Mesendoderm (in vitro differentiated cells): ENCODE data around the gene APOE.
"Not testable (repeated sequence)": the region's sequence is repeated elsewhere in the genome, so short reads cannot be mapped to it uniquely, and the experiment has no call there.

ENCODE experiments used
- DNase-seq: peaks from one replicate; pipeline ENCODE4 v3.0.0; 2013
- H2AK5ac ChIP-seq: 2 replicates; pipeline ENCODE4 v1.6.1; 2013; ENCODE audit warnings: low read length, inconsistent platforms
- H2BK120ac ChIP-seq: 2 replicates; pipeline ENCODE4 v1.6.1; 2013; ENCODE audit warnings: low read depth, mild to moderate bottlenecking, low read length, moderate library complexity, mixed read lengths
- H2BK15ac ChIP-seq: replicated peaks from 2 replicates; pipeline ENCODE4 v1.6.1; 2013; ENCODE audit warnings: low read depth, mild to moderate bottlenecking, moderate library complexity
- H2BK5ac ChIP-seq: 2 replicates; pipeline ENCODE4 v1.6.1; 2013; ENCODE audit warnings: low read length, inconsistent platforms
- H3K18ac ChIP-seq: 2 replicates; pipeline ENCODE4 v1.6.1; 2013; ENCODE audit warnings: mild to moderate bottlenecking, low read length, mixed read lengths
- H3K23ac ChIP-seq: one replicate; pipeline ENCODE4 v1.6.1; 2013; ENCODE audit warnings: low read length
- H3K27ac ChIP-seq: 2 replicates; pipeline ENCODE4 v1.5.1; 2013; ENCODE audit warnings: low read depth, mild to moderate bottlenecking, inconsistent platforms, low read length, moderate library complexity
- H3K27me3 ChIP-seq: 2 replicates; pipeline ENCODE4 v1.6.1; 2013; ENCODE audit warnings: low read length, control low read depth, mild to moderate bottlenecking, inconsistent platforms; ENCODE audit not compliant: insufficient read depth, poor library complexity
- H3K36me3 ChIP-seq: 2 replicates; pipeline ENCODE4 v1.6.1; 2013; ENCODE audit warnings: low read length, inconsistent platforms; ENCODE audit not compliant: control insufficient read depth, insufficient read depth
- H3K4ac ChIP-seq: one replicate; pipeline ENCODE4 v1.6.1; 2013; ENCODE audit warnings: low read depth, mild to moderate bottlenecking, low read length, moderate library complexity
- H3K4me1 ChIP-seq: 2 replicates; pipeline ENCODE4 v1.6.1; 2013; ENCODE audit warnings: low read depth, low read length, inconsistent platforms; ENCODE audit not compliant: control insufficient read depth
- H3K4me2 ChIP-seq: 2 replicates; pipeline ENCODE4 v1.6.1; 2013; ENCODE audit warnings: low read length
- H3K4me3 ChIP-seq: 2 replicates; pipeline ENCODE4 v1.5.1; 2013; ENCODE audit warnings: mild to moderate bottlenecking, low read length
- H3K56ac ChIP-seq: one replicate; pipeline ENCODE4 v1.6.1; 2013; ENCODE audit warnings: low read length
- H3K79me1 ChIP-seq: 2 replicates; pipeline ENCODE4 v1.6.1; 2013; ENCODE audit warnings: low read length, inconsistent platforms
- H3K79me2 ChIP-seq: 2 replicates; pipeline ENCODE4 v1.6.1; 2013; ENCODE audit warnings: mild to moderate bottlenecking, low read length; ENCODE audit not compliant: control insufficient read depth, insufficient read depth
- H3K9ac ChIP-seq: 2 replicates; pipeline ENCODE4 v1.6.1; 2013; ENCODE audit warnings: low read length, inconsistent platforms
- H4K5ac ChIP-seq: one replicate; pipeline ENCODE4 v1.6.1; 2013; ENCODE audit warnings: low read length
- H4K8ac ChIP-seq: one replicate; pipeline ENCODE4 v1.6.1; 2013; ENCODE audit warnings: low read depth, mild to moderate bottlenecking, control low read depth, low read length, moderate library complexity
- WGBS: extraction: QIAGEN DNeasy Blood & Tissue Kit; methylation state at CpG from one replicate; pipeline ENCODE4 v1.1.7; 2013; ENCODE audit warnings: low lambda C conversion rate, missing lambda C conversion rate; ENCODE audit not compliant: insufficient coverage; ENCODE audit errors: extremely low coverage; 5-methylcytosine and 5-hydroxymethylcytosine counted together

Gene APOE

DNA sequence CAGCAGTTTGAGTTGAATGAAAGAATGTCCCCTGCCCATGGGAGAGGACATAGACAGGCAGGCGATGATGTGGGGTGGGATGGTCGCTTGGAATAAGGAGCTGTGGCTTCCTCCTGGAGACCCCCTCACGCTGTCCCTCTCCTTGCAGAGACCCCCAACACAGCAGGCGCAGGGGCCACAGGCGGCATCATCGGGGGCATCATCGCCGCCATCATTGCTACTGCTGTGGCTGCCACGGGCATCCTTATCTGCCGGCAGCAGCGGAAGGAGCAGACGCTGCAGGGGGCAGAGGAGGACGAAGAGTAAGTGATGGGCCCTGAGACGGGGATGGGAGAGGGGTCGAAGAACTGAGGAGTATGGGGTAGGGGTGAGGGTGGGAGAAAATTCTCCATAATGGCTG is 23.5 kb upstream of the APOE start:
- Histone ChIP-seq H2AK5ac (no peak overlapping the region), H3K79me1 (no peaks in the 10 kb centered on the region), H3K4me1 (no peaks in the 10 kb centered on the region), H3K9ac (no peak overlapping the region), H3K79me2 (no peaks in the 10 kb centered on the region), H3K27me3 (no peaks in the 10 kb centered on the region), H3K4ac (no peak overlapping the region), H4K5ac (no peak overlapping the region), H3K4me3 (no peak overlapping the region), H2BK15ac (no peak overlapping the region), H3K27ac (no peak overlapping the region), H3K23ac (no peak overlapping the region), H2BK120ac (no peak overlapping the region), H3K56ac (no peak overlapping the region), H4K8ac (no peak overlapping the region), H3K4me2 (no peak overlapping the region), H2BK5ac (no peak overlapping the region), H3K36me3 (peaks cover 11% of the 10 kb centered on the region), H3K18ac (no peak overlapping the region)
- WGBS = no CpG with 5 or more reads among the region's 15 CpGs
- DNase-seq = no peak

DNA sequence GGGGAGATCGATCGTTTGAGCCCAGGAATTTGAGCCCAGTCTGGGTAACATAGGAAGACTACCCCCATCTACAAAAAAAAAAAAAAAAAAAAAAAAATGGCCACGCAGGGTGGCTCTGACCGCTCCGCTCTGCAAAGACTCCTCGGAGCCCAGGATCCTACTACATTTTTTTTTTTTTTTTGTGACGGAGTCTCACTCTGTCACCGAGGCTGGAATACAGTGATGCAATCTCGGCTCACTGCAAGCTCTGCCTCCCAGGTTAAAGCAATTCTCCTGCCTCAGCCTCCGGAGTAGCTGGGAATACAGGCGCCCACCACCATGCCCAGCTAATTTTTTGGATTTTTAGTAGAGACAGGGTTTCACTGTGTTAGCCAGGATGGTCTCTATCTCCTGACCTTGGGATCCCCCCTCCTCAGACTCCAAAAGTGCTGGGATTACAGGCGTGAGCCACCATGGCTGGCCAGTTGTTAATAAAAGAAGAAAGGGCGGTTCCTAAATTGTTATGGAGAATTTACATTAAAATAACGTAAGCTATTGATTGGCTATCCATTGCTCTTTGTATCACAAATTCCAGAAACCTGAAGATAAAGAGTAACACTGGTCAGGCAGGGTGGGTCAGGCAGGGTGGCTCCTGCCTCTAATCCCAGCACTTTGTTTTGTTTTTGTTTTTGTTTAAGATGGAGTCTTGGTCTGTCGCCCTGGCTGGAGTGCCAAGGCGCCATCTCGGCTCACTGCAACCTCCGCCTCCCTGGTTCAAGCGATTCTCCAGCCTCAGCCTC is 22.8 kb upstream of the APOE start:
- H2AK5ac ChIP-seq, H3K4me3 ChIP-seq, H2BK15ac ChIP-seq, H3K4me2 ChIP-seq, H3K79me2 ChIP-seq, H3K79me1 ChIP-seq, H3K18ac ChIP-seq, H3K56ac ChIP-seq, H2BK5ac ChIP-seq, H3K4ac ChIP-seq, H4K5ac ChIP-seq, H3K9ac ChIP-seq, H2BK120ac ChIP-seq, DNase-seq, H3K23ac ChIP-seq, H3K27me3 ChIP-seq, H4K8ac ChIP-seq, H3K27ac ChIP-seq, H3K4me1 ChIP-seq: not testable (repeated sequence)
- peaks cover 10% of the 10 kb centered on the region for H3K36me3 ChIP-seq
- WGBS = no CpG with 5 or more reads among the region's 19 CpGs

DNA sequence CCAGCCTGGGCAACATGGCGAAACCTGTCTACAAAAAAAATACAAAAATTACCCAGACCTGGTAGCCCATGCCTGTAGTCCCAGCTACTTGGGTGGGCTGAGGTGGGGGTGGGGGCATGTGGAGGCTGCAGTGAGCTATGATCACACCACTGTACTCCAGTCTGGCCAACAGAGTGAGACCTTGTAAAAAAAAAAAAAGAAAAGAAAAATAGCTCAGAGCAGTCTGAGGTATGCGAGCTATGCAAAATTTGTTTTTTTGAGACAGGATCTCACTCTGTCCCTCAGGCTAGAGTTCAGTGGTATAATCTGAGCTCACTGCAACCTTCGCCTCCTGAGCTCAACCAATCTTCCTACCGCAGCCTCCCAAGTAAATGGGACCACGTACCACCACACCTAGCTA is 21.7 kb upstream of the APOE start:
- H3K36me3 ChIP-seq = peaks cover 10% of the 10 kb centered on the region
- H3K4me2 ChIP-seq = no peak overlapping the region
- H2BK5ac ChIP-seq = no peak overlapping the region
- H3K27me3 ChIP-seq = no peaks in the 10 kb centered on the region
- no peak overlapping the region for H3K56ac ChIP-seq
- H3K27ac ChIP-seq = no peak overlapping the region
- no peak overlapping the region for H2BK120ac ChIP-seq
- no CpG with 5 or more reads among the region's 5 CpGs for WGBS
- H3K18ac ChIP-seq = no peak overlapping the region
- H4K5ac ChIP-seq = no peak overlapping the region
- no peak for DNase-seq
- no peak overlapping the region for H3K23ac ChIP-seq
- no peak overlapping the region for H2AK5ac ChIP-seq
- H3K79me2 ChIP-seq = no peaks in the 10 kb centered on the region
- H3K4me1 ChIP-seq = no peaks in the 10 kb centered on the region
- H3K4ac ChIP-seq = no peak overlapping the region
- H3K9ac ChIP-seq = no peak overlapping the region
- H4K8ac ChIP-seq = no peak overlapping the region
- H2BK15ac ChIP-seq = no peak overlapping the region
- no peaks in the 10 kb centered on the region for H3K79me1 ChIP-seq
- no peak overlapping the region for H3K4me3 ChIP-seq

DNA sequence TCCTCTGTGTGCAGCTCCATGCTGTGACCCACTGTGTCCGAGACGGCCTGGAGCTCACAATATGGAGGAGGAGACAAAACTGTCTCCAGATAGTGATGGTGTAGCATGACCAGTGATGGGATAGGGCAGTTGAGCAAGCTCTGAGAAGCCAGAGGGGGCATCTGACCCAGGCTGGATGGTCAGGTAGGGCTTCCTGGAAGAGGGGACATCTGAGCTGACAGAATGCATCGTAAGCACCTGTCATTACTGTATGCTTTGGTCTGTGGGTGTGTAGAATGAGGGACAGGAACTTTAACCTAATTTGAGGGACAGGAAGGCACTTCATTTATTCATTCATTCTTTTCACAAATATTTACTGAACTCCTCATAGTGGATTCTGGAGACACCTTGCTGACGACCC is 21.0 kb upstream of the APOE start:
- H2BK5ac ChIP-seq = no peak overlapping the region
- H3K9ac ChIP-seq = no peak overlapping the region
- no peak overlapping the region for H4K8ac ChIP-seq
- H3K36me3 ChIP-seq = peaks cover 10% of the 10 kb centered on the region
- no CpG with 5 or more reads among the region's 4 CpGs for WGBS
- no peak overlapping the region for H3K4me2 ChIP-seq
- H3K18ac ChIP-seq = no peak overlapping the region
- no peak overlapping the region for H3K4ac ChIP-seq
- no peak overlapping the region for H3K27ac ChIP-seq
- no peaks in the 10 kb centered on the region for H3K4me1 ChIP-seq
- no peak overlapping the region for H2AK5ac ChIP-seq
- no peak for DNase-seq
- no peak overlapping the region for H2BK120ac ChIP-seq
- H3K79me1 ChIP-seq = no peaks in the 10 kb centered on the region
- no peak overlapping the region for H4K5ac ChIP-seq
- H3K4me3 ChIP-seq = no peak overlapping the region
- no peak overlapping the region for H3K23ac ChIP-seq
- no peak overlapping the region for H3K56ac ChIP-seq
- no peaks in the 10 kb centered on the region for H3K27me3 ChIP-seq
- no peak overlapping the region for H2BK15ac ChIP-seq
- no peaks in the 10 kb centered on the region for H3K79me2 ChIP-seq

DNA sequence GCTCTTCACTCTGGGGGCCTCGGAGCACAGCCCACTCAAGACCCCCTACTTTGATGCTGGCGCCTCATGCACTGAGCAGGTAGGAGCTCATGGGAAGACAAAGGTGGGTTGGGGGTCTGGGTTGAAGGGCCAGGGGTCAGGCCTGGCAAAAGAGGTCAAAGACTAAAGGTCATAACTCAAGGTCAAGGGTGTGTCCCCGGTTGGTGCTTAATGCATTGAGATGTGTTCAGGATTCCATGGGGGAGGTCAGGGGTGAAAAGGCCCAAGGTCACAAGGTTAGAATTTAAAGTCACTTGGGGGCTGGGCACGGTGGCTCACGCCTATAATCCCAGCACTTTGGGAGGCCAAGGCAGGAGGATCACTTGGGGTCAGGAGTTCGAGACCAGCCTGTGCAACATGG is 19.5 kb upstream of the APOE start:
- no CpG with 5 or more reads among the region's 6 CpGs for WGBS
- H4K5ac ChIP-seq = no peak overlapping the region
- no peak overlapping the region for H2BK120ac ChIP-seq
- H2BK5ac ChIP-seq = no peak overlapping the region
- no peak overlapping the region for H3K4ac ChIP-seq
- H2AK5ac ChIP-seq = no peak overlapping the region
- no peak overlapping the region for H3K4me3 ChIP-seq
- H3K18ac ChIP-seq = no peak overlapping the region
- H3K36me3 ChIP-seq = peaks cover 7% of the 10 kb centered on the region
- no peaks in the 10 kb centered on the region for H3K79me2 ChIP-seq
- no peak for DNase-seq
- H3K23ac ChIP-seq = no peak overlapping the region
- H3K4me1 ChIP-seq = no peaks in the 10 kb centered on the region
- no peaks in the 10 kb centered on the region for H3K79me1 ChIP-seq
- H4K8ac ChIP-seq = no peak overlapping the region
- no peak overlapping the region for H3K9ac ChIP-seq
- H3K27ac ChIP-seq = no peak overlapping the region
- H3K27me3 ChIP-seq = no peaks in the 10 kb centered on the region
- no peak overlapping the region for H2BK15ac ChIP-seq
- no peak overlapping the region for H3K56ac ChIP-seq
- no peak overlapping the region for H3K4me2 ChIP-seq

DNA sequence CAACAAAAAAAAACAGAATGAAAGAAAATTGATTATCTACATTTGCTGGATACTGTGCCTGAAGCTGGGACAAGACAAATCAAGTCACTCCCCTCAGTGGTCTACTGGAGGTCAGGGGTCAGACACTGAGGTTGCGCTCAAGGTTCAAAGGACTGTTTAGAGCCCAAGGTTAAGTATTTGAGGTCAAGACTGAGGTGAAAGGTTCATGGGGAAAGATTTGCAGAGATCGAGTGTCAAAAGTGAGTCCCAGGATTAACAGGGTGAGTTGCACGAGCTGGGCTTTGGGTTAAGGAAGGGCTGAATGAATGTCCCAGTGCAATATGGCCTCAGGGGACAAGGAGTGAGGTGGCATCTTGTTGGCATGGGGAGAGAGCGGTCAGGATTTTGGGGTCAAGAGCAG is 17.9 kb upstream of the APOE start:
- Histone ChIP-seq H3K79me1 (peaks cover 7% of the 10 kb centered on the region), H3K79me2 (peaks cover 14% of the 10 kb centered on the region), H3K9ac (no peak overlapping the region), H3K4me3 (no peak overlapping the region), H3K27me3 (no peaks in the 10 kb centered on the region), H4K8ac (no peak overlapping the region), H3K56ac (no peak overlapping the region), H2BK5ac (no peak overlapping the region), H3K4me1 (no peaks in the 10 kb centered on the region), H3K36me3 (peaks cover 7% of the 10 kb centered on the region), H3K4me2 (no peak overlapping the region), H3K18ac (no peak overlapping the region), H4K5ac (no peak overlapping the region), H2BK15ac (no peak overlapping the region), H3K27ac (no peak overlapping the region), H2BK120ac (no peak overlapping the region), H3K4ac (no peak overlapping the region), H3K23ac (no peak overlapping the region), H2AK5ac (no peak overlapping the region)
- WGBS = no CpG with 5 or more reads among the region's 4 CpGs
- no peak for DNase-seq
